Right hindlimb (tissue), 1 donor: ENCODE data around the gene GNG5.
"Not testable (repeated sequence)": the region's sequence is repeated elsewhere in the genome, so short reads cannot be mapped to it uniquely, and the experiment has no call there.

ENCODE experiments used
- DNase-seq: peaks from one replicate; pipeline ENCODE4 v3.0.0-alpha.2; 2018

GNG5 gene

GRCh38 chr1:84506002-84506728 is at the start of gene GNG5, which contains the start of gene SPATA1:
GNG5 (minus strand) TSS chr1:84506581; CDS start chr1:84506091, 490 bp downstream.
SPATA1 (plus strand) TSS chr1:84506386; CDS start chr1:84516360, 9,974 bp downstream.
- peak; percentile 99 for DNase-seq

- no peak for DNase-seq
These were observed 44.4 kb upstream of the GNG5 start for GRCh38 chr1:84550826-84551225.

- no peak for DNase-seq
These were observed 35.3 kb upstream of the GNG5 start for GRCh38 chr1:84541679-84542078.

GRCh38 chr1:84540759-84541158 is 34.4 kb upstream of the GNG5 start:
- DNase-seq = no peak

GRCh38 chr1:84539972-84540371 is 33.6 kb upstream of the GNG5 start:
- no peak for DNase-seq

- DNase-seq = no peak
These were observed 32.2 kb upstream of the GNG5 start for GRCh38 chr1:84538599-84538998.

GRCh38 chr1:84525779-84526178 is 19.4 kb upstream of the GNG5 start:
- DNase-seq = no peak

GRCh38 chr1:84524590-84524989 is 18.2 kb upstream of the GNG5 start:
- no peak for DNase-seq

- DNase-seq = no peak
These were observed 4.3 kb upstream of the GNG5 start for GRCh38 chr1:84510668-84511067.

GRCh38 chr1:84510165-84510564 is 3.8 kb upstream of the GNG5 start:
- DNase-seq = no peak

GRCh38 chr1:84509029-84509428 is 2.6 kb upstream of the GNG5 start:
- no peak for DNase-seq

- DNase-seq = no peak
These were observed 2.1 kb upstream of the GNG5 start for GRCh38 chr1:84508510-84508909.

- not testable (repeated sequence) for DNase-seq
These were observed 1.5 kb upstream of the GNG5 start for GRCh38 chr1:84507887-84508286.

- no peak for DNase-seq
These were observed 510 bp upstream of the GNG5 start for GRCh38 chr1:84506729-84507453.

- no peak for DNase-seq
These were observed 834 bp downstream of the GNG5 start for GRCh38 chr1:84505493-84506001.

- DNase-seq = peak; percentile 16
These were observed 1.5 kb downstream of the GNG5 start for GRCh38 chr1:84504580-84505492.

- no peak for DNase-seq
These were observed 3.5 kb downstream of the GNG5 start for GRCh38 chr1:84502927-84503326.

GRCh38 chr1:84497631-84498275 is 8.6 kb downstream of the GNG5 start:
- no peak for DNase-seq

- no peak for DNase-seq
These were observed 9.9 kb downstream of the GNG5 start for GRCh38 chr1:84496498-84496897.

GRCh38 chr1:84493747-84494146 is 12.6 kb downstream of the GNG5 start:
- no peak for DNase-seq

- no peak for DNase-seq
These were observed 13.7 kb downstream of the GNG5 start for GRCh38 chr1:84492726-84493125.

GRCh38 chr1:84489766-84490165 is 16.6 kb downstream of the GNG5 start:
- no peak for DNase-seq
